Neural progenitor cell (in vitro differentiated cells): Measurements from ENCODE around the gene MMD. TPM values are rescaled to one million over a fixed set of nuclear protein-coding genes. Genes with fewer than 3 reads are reported as not detected.
A peak's percentile ranks its signal among the peaks of the same experiment; 100 is the strongest.
"Not testable (repeated sequence)": the region's sequence is repeated elsewhere in the genome, so short reads cannot be mapped to it uniquely, and the experiment has no call there.

Experiments
- DNase-seq: peaks from one replicate; pipeline ENCODE4 v3.0.0-alpha.2; 2016; ENCODE audit warnings: low spot score
- H2AFZ ChIP-seq: fragments of 200-600 bp; sonication (generic); replicated peaks from 2 replicates; pipeline ENCODE4 v1.6.1; 2016; ENCODE audit warnings: antibody characterized with exemption
- H3F3A ChIP-seq: fragments of 200-600 bp; sonication (generic); 2 replicates; pipeline ENCODE4 v1.6.1; 2016; ENCODE audit warnings: antibody characterized with exemption, low read depth
- H3K27ac ChIP-seq: fragments of 200-600 bp; sonication (generic); 2 replicates; pipeline ENCODE4 v1.5.1; 2016; ENCODE audit warnings: mild to moderate bottlenecking
- H3K27me3 ChIP-seq: fragments of 200-600 bp; sonication (generic); 2 replicates; pipeline ENCODE4 v1.6.1; 2016; ENCODE audit warnings: mild to moderate bottlenecking, moderate library complexity
- H3K36me3 ChIP-seq: fragments of 200-600 bp; sonication (generic); 2 replicates; pipeline ENCODE4 v1.5.1; 2016
- H3K4me1 ChIP-seq: fragments of 200-600 bp; sonication (generic); 2 replicates; pipeline ENCODE4 v1.6.1; 2016; ENCODE audit warnings: mixed run types
- H3K4me2 ChIP-seq: fragments of 200-600 bp; sonication (generic); 2 replicates; pipeline ENCODE4 v1.6.1; 2016
- H3K4me3 ChIP-seq: fragments of 200-600 bp; sonication (generic); 2 replicates; pipeline ENCODE4 v1.5.1; 2016
- H3K79me2 ChIP-seq: fragments of 200-600 bp; sonication (generic); 2 replicates; pipeline ENCODE4 v1.6.1; 2016; ENCODE audit warnings: low read depth
- H3K9ac ChIP-seq: fragments of 200-600 bp; sonication (generic); 2 replicates; pipeline ENCODE4 v1.6.1; 2016
- H3K9me3 ChIP-seq: fragments of 200-600 bp; sonication (generic); 2 replicates; pipeline ENCODE4 v1.5.1; 2016; ENCODE audit warnings: low read depth
- H4K20me1 ChIP-seq: fragments of 200-600 bp; sonication (generic); 2 replicates; pipeline ENCODE4 v1.6.1; 2016; ENCODE audit warnings: low read depth
- H3K27ac Mint-ChIP-seq: 3 replicates; pipeline ENCODE4 v1.8.0; 2021; ENCODE audit warnings: mixed read lengths
- H3K27me3 Mint-ChIP-seq: 2 replicates; pipeline ENCODE4 v1.8.0; 2022; ENCODE audit warnings: low read depth, mild to moderate bottlenecking, inconsistent platforms, moderate library complexity, mixed read lengths; ENCODE audit not compliant: insufficient read depth
- H3K36me3 Mint-ChIP-seq: 3 replicates; pipeline ENCODE4 v1.8.0; 2021; ENCODE audit warnings: mixed read lengths
- H3K4me1 Mint-ChIP-seq: 3 replicates; pipeline ENCODE4 v1.8.0; 2021; ENCODE audit warnings: mixed read lengths
- H3K4me3 Mint-ChIP-seq: 3 replicates; pipeline ENCODE4 v1.8.0; 2021; ENCODE audit warnings: mild to moderate bottlenecking, moderate library complexity, mixed read lengths
- H3K9me3 Mint-ChIP-seq: 3 replicates; pipeline ENCODE4 v1.8.0; 2020; ENCODE audit warnings: mixed read lengths
- CTCF ChIP-seq: fragments of 200-600 bp; sonication (generic); IDR thresholded peaks from 2 replicates; pipeline ENCODE4 v1.5.1; 2017; ENCODE audit warnings: antibody characterized with exemption, mild to moderate bottlenecking
- EZH2 ChIP-seq: fragments of 200-600 bp; sonication (generic); IDR thresholded peaks from 2 replicates; pipeline ENCODE4 v1.6.1; 2017; ENCODE audit warnings: antibody characterized with exemption, mild to moderate bottlenecking, moderate library complexity
- EZH2phosphoT487 ChIP-seq: fragments of 200-600 bp; sonication (generic); IDR thresholded peaks from 2 replicates; pipeline ENCODE4 v1.6.1; 2017; ENCODE audit warnings: antibody characterized with exemption
- total RNA-seq: library from RNA; depleted of rRNA; stranded (reverse); fragments of >200 nt; gene quantifications from 2 replicates; pipeline ENCODE4 v1.2.3, GENCODE V29; 2015; ENCODE audit warnings: low replicate concordance

MMD gene
- total RNA-seq, 1 donor from 2014 or later: 122 TPM

- Histone ChIP-seq H4K20me1 (peaks cover 5% of the 10 kb centered on the region), H3K4me2 (no peak overlapping the region), H3K4me3 (no peak overlapping the region), H3K9me3 (no peaks in the 10 kb centered on the region), H3K79me2 (no peaks in the 10 kb centered on the region), H2AFZ (no peak overlapping the region), H3K4me1 (peaks cover 16% of the 10 kb centered on the region), H3K27ac (no peak overlapping the region), H3K9ac (no peak overlapping the region), H3K27me3 (no peaks in the 10 kb centered on the region), H3K36me3 (peaks cover 8% of the 10 kb centered on the region), H3F3A (peaks cover 11% of the 10 kb centered on the region)
- Mint-ChIP-seq H3K27ac (no peak overlapping the region), H3K27me3 (peaks cover 6% of the 10 kb centered on the region), H3K4me3 (no peak overlapping the region), H3K9me3 (no peaks in the 10 kb centered on the region), H3K36me3 (peaks cover 23% of the 10 kb centered on the region), H3K4me1 (peaks cover 17% of the 10 kb centered on the region)
- no peak for DNase-seq
- no peak for TF ChIP-seq CTCF
- TF ChIP-seq EZH2: no peak
- no peak for TF ChIP-seq EZH2phosphoT487
Measured at GRCh38 chr17:55390364-55390977, 31.2 kb downstream of the MMD start.

GRCh38 chr17:55389715-55390114 is 31.9 kb downstream of the MMD start:
- H3K9me3 Mint-ChIP-seq, DNase-seq, H3K4me3 Mint-ChIP-seq: not testable (repeated sequence)

GRCh38 chr17:55388842-55389241 is 32.8 kb downstream of the MMD start:
- H3K9me3 ChIP-seq: no peaks in the 10 kb centered on the region
- peaks cover 6% of the 10 kb centered on the region for H3K27me3 Mint-ChIP-seq
- peak; percentile 64 for DNase-seq
- H3F3A ChIP-seq: peaks cover 11% of the 10 kb centered on the region
- H3K4me3 Mint-ChIP-seq: peak overlapping the region; percentile 10
- H3K27me3 ChIP-seq: no peaks in the 10 kb centered on the region
- H3K4me1 Mint-ChIP-seq: peaks cover 17% of the 10 kb centered on the region
- H3K4me3 ChIP-seq: no peak overlapping the region
- TF ChIP-seq CTCF: no peak
- no peak for TF ChIP-seq EZH2
- no peak for TF ChIP-seq EZH2phosphoT487
- H3K4me2 ChIP-seq: peak overlapping the region; percentile 17
- H3K9me3 Mint-ChIP-seq: no peaks in the 10 kb centered on the region
- H4K20me1 ChIP-seq: no peaks in the 10 kb centered on the region
- H3K27ac Mint-ChIP-seq: no peak overlapping the region
- no peak overlapping the region for H2AFZ ChIP-seq
- peaks cover 16% of the 10 kb centered on the region for H3K4me1 ChIP-seq
- H3K36me3 ChIP-seq: peaks cover 7% of the 10 kb centered on the region
- no peak overlapping the region for H3K9ac ChIP-seq
- H3K27ac ChIP-seq: peak overlapping the region; percentile 31
- H3K79me2 ChIP-seq: no peaks in the 10 kb centered on the region
- peaks cover 11% of the 10 kb centered on the region for H3K36me3 Mint-ChIP-seq

More at GRCh38 chr17:55389715-55390114, 31.9 kb downstream of the MMD start:
- H3K27me3 ChIP-seq, H3K36me3 ChIP-seq, H3K9me3 ChIP-seq, H3K27me3 Mint-ChIP-seq, H4K20me1 ChIP-seq, H3K79me2 ChIP-seq, H2AFZ ChIP-seq, H3K4me3 ChIP-seq, H3K9ac ChIP-seq, H3K27ac ChIP-seq, H3K4me2 ChIP-seq, H3K27ac Mint-ChIP-seq: not testable (repeated sequence)
- peaks cover 17% of the 10 kb centered on the region for H3K4me1 Mint-ChIP-seq
- H3K4me1 ChIP-seq: peaks cover 16% of the 10 kb centered on the region
- H3K36me3 Mint-ChIP-seq: peaks cover 18% of the 10 kb centered on the region
- H3F3A ChIP-seq: peaks cover 11% of the 10 kb centered on the region

- H4K20me1 ChIP-seq: no peaks in the 10 kb centered on the region
- no peak for TF ChIP-seq EZH2
- TF ChIP-seq EZH2phosphoT487: no peak
- no peak for TF ChIP-seq CTCF
- H3K27me3 ChIP-seq: no peaks in the 10 kb centered on the region
- H3K36me3 ChIP-seq: no peaks in the 10 kb centered on the region
- no peaks in the 10 kb centered on the region for H3K9me3 Mint-ChIP-seq
- DNase-seq: no peak
- H3K27ac ChIP-seq: no peak overlapping the region
- H3F3A ChIP-seq: peaks cover 11% of the 10 kb centered on the region
- peaks cover 5% of the 10 kb centered on the region for H3K36me3 Mint-ChIP-seq
- H3K4me1 ChIP-seq: peaks cover 16% of the 10 kb centered on the region
- no peak overlapping the region for H3K27ac Mint-ChIP-seq
- no peak overlapping the region for H3K4me3 ChIP-seq
- no peak overlapping the region for H2AFZ ChIP-seq
- H3K4me2 ChIP-seq: no peak overlapping the region
- no peaks in the 10 kb centered on the region for H3K79me2 ChIP-seq
- no peak overlapping the region for H3K4me3 Mint-ChIP-seq
- H3K9me3 ChIP-seq: no peaks in the 10 kb centered on the region
- H3K4me1 Mint-ChIP-seq: peaks cover 17% of the 10 kb centered on the region
- H3K9ac ChIP-seq: no peak overlapping the region
- H3K27me3 Mint-ChIP-seq: peaks cover 6% of the 10 kb centered on the region
Measured at GRCh38 chr17:55386796-55387332, 34.8 kb downstream of the MMD start.
